Activated naive CD8-positive, alpha-beta T cell (primary cell): Measurements from ENCODE around the gene FCHSD2.
"Not testable (repeated sequence)": the region's sequence is repeated elsewhere in the genome, so short reads cannot be mapped to it uniquely, and the experiment has no call there.

ENCODE experiments used
- H3K27ac Mint-ChIP-seq: one replicate; pipeline ENCODE4 v1.8.0; 2021; ENCODE audit warnings: mixed read lengths
- H3K27me3 Mint-ChIP-seq: one replicate; pipeline ENCODE4 v1.8.0; 2021; ENCODE audit warnings: mixed read lengths
- H3K36me3 Mint-ChIP-seq: one replicate; pipeline ENCODE4 v1.8.0; 2021; ENCODE audit warnings: mixed read lengths
- H3K4me1 Mint-ChIP-seq: one replicate; pipeline ENCODE4 v1.8.0; 2021; ENCODE audit warnings: low read depth, mixed read lengths
- H3K4me3 Mint-ChIP-seq: one replicate; pipeline ENCODE4 v1.8.0; 2021; ENCODE audit warnings: mild to moderate bottlenecking, mixed read lengths
- H3K9me3 Mint-ChIP-seq: one replicate; pipeline ENCODE4 v1.8.0; 2021; ENCODE audit warnings: low read depth, mixed read lengths

FCHSD2 gene

DNA sequence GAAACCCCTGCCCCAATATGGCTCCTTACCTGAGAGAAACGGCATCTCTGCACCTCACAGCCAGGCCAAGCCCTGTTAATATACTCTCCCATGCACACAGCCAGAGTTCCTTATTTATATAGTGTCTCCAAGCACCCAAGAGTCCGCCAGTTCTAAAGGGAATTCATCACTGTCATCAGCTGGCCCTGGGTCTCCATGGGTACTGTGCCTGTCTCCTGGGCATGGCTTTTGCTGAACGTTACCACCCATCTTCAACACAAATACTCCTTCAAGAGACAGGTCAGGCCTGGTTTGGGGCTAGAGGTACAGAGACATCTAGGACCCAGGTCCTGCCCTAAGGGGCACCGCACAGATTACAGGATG lies 329.5 kb downstream of the FCHSD2 start:
- H3K4me1 Mint-ChIP-seq: peaks cover 36% of the 10 kb centered on the region
- H3K4me3 Mint-ChIP-seq: peak overlapping the region; percentile 100
- H3K27ac Mint-ChIP-seq: peak overlapping the region; percentile 99
- no peaks in the 10 kb centered on the region for H3K27me3 Mint-ChIP-seq
- no peaks in the 10 kb centered on the region for H3K9me3 Mint-ChIP-seq
- peaks cover 9% of the 10 kb centered on the region for H3K36me3 Mint-ChIP-seq

DNA sequence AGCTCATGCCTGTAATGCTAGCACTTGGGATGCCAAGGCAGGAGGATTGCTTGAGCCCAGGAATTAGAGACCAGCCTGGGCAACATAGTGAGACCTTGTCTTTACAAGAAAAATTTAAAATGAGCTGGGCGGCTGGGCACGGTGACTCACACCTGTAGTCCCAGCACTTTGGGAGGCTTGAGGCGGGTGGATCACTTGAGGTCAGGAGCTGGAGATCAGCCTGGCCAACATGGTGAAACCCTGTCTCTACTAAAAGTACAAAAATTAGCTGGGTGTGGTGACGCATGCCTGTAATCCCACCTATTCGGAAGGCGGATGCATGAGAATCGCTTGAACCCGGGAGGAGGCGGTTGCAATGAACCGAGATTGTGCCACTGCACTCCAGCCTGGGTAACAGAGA lies 330.4 kb downstream of the FCHSD2 start:
- not testable (repeated sequence) for H3K27me3 Mint-ChIP-seq, H3K36me3 Mint-ChIP-seq, H3K27ac Mint-ChIP-seq, H3K9me3 Mint-ChIP-seq
- Mint-ChIP-seq H3K4me1 (peaks cover 33% of the 10 kb centered on the region), H3K4me3 (peak overlapping the region; percentile 100)

DNA sequence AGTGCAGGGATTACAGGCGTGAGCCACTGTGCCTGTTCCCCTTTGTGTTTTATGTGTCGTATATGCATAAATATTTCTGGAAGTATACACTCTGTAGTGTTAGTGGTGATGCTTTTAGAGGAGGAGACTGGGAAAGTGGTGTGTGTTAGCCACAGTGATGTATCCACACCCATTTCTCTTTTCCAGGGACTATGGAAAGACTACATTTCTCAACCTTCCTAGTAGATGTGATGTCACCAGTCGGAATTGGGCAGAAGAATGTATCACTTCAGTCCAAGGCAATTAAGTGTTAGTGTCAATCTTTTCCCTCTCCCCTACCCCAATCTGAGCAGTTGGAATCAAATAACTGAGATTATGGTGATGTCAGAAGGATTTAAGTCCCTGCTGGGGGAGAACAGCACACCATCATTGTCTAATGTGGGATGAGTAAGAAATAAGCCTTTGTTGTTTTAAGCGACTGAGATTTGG lies 333.8 kb downstream of the FCHSD2 start:
- Mint-ChIP-seq H3K4me1 (peaks cover 18% of the 10 kb centered on the region), H3K27me3 (no peaks in the 10 kb centered on the region), H3K9me3 (no peaks in the 10 kb centered on the region), H3K36me3 (peaks cover 9% of the 10 kb centered on the region), H3K27ac (no peak overlapping the region), H3K4me3 (no peak overlapping the region)

DNA sequence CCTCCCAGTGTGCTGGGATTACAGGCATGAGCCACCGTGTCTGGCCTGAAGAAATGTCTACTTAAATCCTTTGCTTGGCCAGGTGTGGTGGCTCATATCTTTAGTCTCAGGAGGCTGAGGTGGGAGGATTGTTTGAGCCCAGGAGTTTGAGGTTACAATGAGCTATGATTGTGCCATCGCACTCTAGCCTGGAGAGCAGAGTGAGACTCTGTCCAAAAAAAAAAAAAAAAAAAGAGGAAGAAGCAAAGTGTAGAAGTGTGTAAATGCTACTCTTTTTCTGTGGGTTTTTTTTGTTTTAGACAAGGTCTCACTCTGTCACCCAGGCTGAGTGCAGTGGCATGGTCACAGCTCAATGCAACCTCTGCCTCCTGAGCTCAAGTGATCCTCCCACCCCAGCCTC lies 334.3 kb downstream of the FCHSD2 start:
- Mint-ChIP-seq H3K4me1 (peaks cover 13% of the 10 kb centered on the region), H3K9me3 (no peaks in the 10 kb centered on the region), H3K4me3 (no peak overlapping the region), H3K27me3 (no peaks in the 10 kb centered on the region), H3K27ac (no peak overlapping the region), H3K36me3 (peaks cover 5% of the 10 kb centered on the region)

DNA sequence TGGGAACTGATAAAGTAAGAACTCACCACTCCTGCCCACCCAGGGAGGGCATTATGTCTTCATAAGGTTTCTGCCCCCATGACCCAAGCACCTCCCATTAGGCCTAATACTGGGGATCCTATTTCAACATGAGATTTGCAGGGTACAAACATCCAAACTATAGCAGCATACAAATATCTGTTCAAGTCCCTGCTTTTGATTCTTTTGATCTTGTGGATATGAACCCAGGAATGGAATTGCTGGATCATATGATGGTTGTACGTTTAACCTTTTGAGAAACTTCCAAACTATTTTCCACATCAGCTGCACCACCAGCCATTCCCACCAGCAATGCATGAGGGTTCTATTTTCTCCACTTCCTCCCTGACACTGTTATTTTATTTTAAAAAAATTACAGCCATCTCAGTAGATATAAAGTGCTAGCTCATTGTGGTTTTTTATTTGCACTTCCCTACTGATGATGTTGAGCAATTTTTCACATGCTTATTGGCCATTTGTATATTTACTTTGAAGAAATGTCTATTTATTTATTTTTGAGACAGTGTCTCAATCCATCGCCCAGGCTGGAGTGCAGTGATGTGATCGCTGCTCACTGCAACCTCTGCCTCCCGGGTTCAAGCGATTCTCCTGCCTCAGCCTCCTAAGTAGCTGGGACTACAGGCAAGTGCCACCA lies 335.0 kb downstream of the FCHSD2 start:
- Mint-ChIP-seq H3K27me3 (no peaks in the 10 kb centered on the region), H3K36me3 (peaks cover 5% of the 10 kb centered on the region), H3K27ac (no peak overlapping the region), H3K4me1 (peaks cover 9% of the 10 kb centered on the region), H3K4me3 (no peak overlapping the region), H3K9me3 (no peaks in the 10 kb centered on the region)

DNA sequence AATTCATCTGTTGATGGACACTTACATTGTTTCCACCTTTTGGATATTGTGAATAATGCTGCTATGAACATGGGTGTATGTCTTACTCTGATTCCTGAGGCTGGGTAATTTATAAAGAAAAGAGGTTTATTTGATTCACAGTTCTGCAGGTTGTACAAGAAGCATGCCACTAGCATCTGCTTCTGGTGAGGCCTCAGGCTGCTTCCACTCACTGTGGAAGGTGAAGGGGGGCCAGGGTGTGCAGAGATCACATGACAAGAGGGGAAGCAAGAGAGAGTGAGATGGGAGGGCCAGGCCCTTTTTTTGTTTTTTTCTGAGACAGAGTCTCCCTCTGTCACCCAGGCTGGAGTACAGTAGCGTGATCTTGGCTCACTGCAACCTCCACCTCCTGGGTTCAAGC lies 335.7 kb downstream of the FCHSD2 start:
- H3K9me3 Mint-ChIP-seq, H3K27ac Mint-ChIP-seq, H3K4me3 Mint-ChIP-seq, H3K36me3 Mint-ChIP-seq, H3K4me1 Mint-ChIP-seq, H3K27me3 Mint-ChIP-seq: not testable (repeated sequence)

DNA sequence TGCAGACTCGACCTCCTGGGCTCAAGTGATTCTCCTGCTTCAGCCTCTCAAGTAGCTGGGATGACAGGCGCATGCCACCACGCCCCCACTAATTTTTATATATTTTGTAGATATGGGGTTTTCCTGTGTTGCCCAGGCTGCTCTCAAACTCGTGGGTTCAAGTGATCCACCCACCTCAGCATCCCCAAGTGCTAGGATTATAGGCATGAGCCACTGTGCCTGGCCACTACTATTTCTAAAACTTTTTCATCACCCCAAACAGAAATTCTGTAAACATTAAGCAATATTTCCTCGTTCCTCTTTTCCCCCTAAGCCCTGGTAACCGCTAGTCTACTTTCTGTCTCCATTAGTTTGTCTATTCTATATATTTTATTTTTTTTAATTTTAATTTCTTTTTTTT lies 336.9 kb downstream of the FCHSD2 start:
- Mint-ChIP-seq H3K9me3 (no peaks in the 10 kb centered on the region), H3K4me3 (no peak overlapping the region), H3K36me3 (peaks cover 2% of the 10 kb centered on the region), H3K27ac (no peak overlapping the region), H3K4me1 (no peaks in the 10 kb centered on the region), H3K27me3 (no peaks in the 10 kb centered on the region)

DNA sequence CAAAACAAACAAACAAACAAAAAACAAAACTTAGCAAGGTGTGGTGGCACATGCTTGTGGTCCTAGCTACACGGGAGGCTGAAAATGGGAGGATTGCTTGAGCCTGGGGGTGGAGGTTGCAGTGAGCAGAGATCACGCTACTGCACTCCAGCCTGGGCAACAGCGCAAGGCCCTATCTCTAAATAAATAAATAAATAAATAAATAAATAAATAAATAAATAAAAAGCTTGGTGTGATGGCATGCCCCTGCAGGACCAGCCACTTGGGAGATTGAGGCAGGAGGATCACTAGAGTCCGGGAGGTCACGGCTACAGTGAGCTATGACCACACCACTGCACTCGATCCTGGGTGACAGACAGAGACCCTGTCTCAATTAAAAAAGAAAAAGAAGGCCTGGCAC lies 339.3 kb downstream of the FCHSD2 start:
- Mint-ChIP-seq H3K4me3 (no peak overlapping the region), H3K27ac (no peak overlapping the region), H3K27me3 (no peaks in the 10 kb centered on the region), H3K9me3 (no peaks in the 10 kb centered on the region), H3K4me1 (no peaks in the 10 kb centered on the region), H3K36me3 (no peaks in the 10 kb centered on the region)

DNA sequence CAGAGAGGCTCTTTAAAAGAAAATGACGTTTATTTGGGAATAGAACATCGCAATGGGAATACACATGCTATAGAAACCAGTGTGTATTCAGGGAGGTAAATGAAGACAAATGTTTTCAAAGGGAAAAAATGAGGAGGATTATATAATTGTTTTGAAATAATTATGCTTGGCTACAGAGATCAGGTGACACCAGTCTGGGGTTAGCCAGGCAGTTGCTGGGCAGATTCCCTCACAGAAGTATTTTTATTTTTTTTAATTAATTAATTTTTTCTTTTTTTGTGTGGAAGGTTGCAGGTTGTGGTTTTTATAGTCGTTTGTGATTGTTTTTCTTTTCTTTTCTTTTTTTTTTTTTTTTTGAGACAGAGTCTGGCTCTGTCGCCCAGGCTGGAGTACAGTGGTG lies 342.7 kb downstream of the FCHSD2 start:
- H3K27ac Mint-ChIP-seq: no peak overlapping the region
- peaks cover 5% of the 10 kb centered on the region for H3K4me1 Mint-ChIP-seq
- no peaks in the 10 kb centered on the region for H3K36me3 Mint-ChIP-seq
- no peak overlapping the region for H3K4me3 Mint-ChIP-seq
- H3K9me3 Mint-ChIP-seq: no peaks in the 10 kb centered on the region
- H3K27me3 Mint-ChIP-seq: no peaks in the 10 kb centered on the region

DNA sequence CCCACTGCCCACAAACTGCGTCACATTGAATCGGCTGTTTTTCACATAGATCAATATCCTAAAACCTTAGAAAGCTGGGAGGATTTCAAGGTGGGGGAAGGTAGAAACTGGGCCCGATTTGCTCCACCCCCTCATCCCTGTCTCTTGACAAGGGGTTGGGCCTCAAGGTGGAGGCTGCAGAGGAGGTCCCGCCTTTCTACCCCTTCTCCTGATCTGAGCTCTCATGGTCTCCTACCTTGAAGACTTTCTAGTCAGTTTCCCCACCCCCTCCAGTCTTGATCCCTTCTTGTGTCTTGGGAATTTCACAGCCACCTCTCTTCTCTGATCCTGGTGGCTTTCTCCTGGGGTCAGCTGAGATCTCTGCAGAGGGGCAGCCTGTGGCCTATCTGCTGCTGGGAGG lies 343.8 kb downstream of the FCHSD2 start:
- no peak overlapping the region for H3K4me3 Mint-ChIP-seq
- H3K27me3 Mint-ChIP-seq: no peaks in the 10 kb centered on the region
- no peak overlapping the region for H3K27ac Mint-ChIP-seq
- peaks cover 12% of the 10 kb centered on the region for H3K4me1 Mint-ChIP-seq
- no peaks in the 10 kb centered on the region for H3K36me3 Mint-ChIP-seq
- no peaks in the 10 kb centered on the region for H3K9me3 Mint-ChIP-seq

DNA sequence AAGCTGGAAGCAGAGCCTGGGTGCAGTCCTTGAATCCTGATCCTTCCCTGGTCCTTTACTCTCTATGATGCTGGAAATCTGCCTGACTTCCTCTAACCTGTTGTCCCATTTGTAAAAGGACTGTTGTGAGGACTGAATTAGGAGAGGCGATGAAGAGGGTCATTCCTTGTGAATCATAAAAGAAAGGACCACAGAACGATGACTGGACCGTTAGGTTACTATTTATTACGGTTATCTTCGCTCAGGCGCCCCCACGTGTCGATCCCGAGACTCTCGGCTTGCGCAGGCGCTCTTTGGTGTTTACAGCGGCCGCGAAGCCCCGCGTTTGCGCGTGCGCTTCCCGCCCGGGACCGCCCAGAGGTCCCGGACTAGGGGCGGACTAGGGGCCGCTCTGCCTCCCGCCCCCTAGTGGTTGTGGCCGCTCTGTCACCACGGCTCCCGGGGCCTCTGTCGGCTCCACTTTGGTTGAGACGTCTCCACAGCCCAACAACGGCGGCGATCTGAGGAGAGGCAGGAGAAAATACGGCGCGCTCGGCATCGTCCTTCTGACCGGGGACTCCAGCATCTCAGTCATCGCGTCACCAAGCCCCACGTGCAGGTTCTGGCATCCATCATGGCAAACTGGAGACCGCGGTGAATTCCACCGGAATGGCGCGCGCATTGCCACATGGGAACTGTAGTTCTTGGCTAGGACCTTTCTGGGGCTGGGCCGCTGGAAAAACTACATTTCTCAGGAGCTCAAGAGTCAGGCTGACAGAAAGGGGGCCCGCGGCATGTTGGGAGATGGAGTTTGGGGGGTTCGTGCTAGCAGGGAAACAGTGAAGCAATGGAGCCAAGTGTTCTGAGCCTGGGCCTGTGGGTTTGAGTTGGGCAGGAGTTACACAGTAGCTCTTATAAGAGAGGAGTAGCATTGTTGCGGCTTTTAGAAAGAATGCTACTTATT lies 348.4 kb downstream of the FCHSD2 start, which contains the start of gene STARD10:
STARD10 (minus strand) TSS at position 623 of the 943 bp plus-strand sequence. CDS start 12,866 bp downstream, outside the sequence.
- H3K4me3 Mint-ChIP-seq: peak within 1 kb of the TSS; percentile 98
- no peaks in the 10 kb centered on the region for H3K9me3 Mint-ChIP-seq
- peaks cover 28% of the 10 kb centered on the region for H3K4me1 Mint-ChIP-seq
- H3K27ac Mint-ChIP-seq: peak within 1 kb of the TSS; percentile 100
- H3K27me3 Mint-ChIP-seq: no peaks in the 10 kb centered on the region
- no peaks in the 10 kb centered on the region for H3K36me3 Mint-ChIP-seq

DNA sequence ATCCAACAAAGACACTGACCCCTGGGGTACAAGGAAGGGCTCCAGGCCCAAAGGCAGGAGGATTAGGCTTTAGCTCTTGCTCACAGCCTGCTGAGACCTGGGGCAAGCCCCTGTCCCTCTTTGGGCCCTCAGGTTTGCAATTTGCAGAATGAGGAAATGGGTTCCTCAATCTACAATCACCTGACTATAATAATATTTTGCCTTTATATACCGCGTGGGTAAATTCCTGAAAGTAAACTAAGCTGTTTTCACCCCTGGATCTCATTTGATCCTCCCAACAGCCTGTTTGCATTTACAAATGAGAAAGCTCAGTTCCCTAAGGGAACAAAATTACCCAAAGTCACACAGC lies 349.1 kb downstream of the FCHSD2 start:
- Mint-ChIP-seq H3K4me3 (peak overlapping the region; percentile 98), H3K36me3 (no peaks in the 10 kb centered on the region), H3K9me3 (no peaks in the 10 kb centered on the region), H3K27ac (peak overlapping the region; percentile 100), H3K27me3 (no peaks in the 10 kb centered on the region), H3K4me1 (peaks cover 31% of the 10 kb centered on the region)

DNA sequence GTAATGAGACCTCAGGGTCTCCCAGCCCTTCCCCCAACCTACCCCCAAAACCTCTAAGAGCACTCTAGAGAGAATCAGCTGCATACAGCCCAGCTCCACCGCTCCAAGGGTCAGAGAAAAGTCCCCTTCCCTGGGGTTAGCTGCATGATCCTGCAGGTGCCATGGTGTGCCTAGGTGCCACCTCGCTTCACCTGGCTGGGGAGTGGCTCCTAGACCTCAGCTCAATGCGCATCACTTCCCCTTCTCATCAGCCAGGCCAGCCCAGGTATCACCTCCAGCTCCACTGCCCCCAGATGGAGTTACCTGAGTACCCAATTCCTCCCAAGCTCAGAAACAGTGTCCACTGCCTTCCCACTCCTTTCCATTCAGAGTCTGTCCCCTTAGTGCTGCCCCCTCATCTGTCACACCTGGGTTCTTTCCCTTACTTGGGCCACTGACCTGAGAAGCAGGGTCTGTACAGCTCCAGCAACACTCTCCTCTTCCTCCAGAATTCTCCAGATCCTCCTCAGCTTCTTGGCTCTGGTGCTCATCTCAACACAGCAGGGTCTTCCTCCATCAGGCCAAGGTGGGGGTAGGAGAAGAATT lies 349.6 kb downstream of the FCHSD2 start:
- Mint-ChIP-seq H3K27me3 (no peaks in the 10 kb centered on the region), H3K36me3 (no peaks in the 10 kb centered on the region), H3K9me3 (no peaks in the 10 kb centered on the region), H3K27ac (peak overlapping the region; percentile 100), H3K4me3 (peak overlapping the region; percentile 98), H3K4me1 (peaks cover 34% of the 10 kb centered on the region)

DNA sequence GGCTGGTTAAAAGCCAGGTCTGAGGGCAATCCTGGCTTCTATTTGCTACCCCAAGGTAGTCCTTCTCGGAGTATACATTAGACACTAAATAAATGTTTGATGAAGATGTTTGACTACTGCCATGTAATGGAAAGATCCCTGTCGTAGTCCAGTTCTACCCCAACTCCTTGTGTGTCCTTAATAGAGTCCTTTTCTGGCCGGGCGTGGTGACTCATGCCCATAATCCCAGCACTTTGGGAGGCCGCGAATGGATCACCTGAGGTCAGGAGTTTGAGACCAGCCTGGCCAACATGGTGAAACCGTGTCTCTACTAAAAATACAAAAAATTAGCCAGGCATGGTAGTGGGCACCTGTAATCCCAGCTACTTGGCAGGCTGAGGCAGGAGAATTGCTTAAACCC lies 350.9 kb downstream of the FCHSD2 start:
- not testable (repeated sequence) for H3K4me3 Mint-ChIP-seq, H3K27ac Mint-ChIP-seq, H3K9me3 Mint-ChIP-seq, H3K36me3 Mint-ChIP-seq, H3K27me3 Mint-ChIP-seq
- H3K4me1 Mint-ChIP-seq: peaks cover 34% of the 10 kb centered on the region

DNA sequence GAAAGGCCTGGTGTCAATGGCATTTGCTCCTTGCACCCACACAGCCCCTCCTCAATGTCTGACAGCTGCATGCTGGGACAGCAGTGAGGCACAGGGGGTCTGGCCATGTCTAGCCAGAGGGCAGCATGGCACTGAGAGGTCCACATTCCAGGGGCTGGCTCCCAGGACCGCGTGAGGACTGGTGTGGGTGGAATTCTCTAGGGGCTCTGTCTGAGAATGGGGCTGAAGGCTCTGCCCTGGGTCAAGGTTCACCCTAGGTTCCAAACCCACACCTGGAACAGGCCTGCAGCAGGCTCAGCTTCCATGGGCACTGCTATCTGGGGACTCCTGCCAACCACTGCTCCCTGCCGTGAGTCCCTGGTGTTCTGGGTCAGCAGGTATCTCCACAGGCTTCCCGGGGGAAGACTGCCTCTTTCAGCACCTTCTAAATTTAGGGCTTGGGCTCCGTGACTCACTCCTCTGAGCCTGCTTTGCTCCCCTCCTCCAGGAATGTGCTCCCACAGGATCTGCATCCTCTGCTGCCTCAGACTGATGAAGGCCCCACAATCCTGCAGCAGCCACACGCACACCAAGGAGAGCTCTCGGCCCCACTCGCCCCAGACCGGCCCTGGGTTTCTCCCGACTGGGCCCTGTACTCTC lies 352.5 kb downstream of the FCHSD2 start:
- Mint-ChIP-seq H3K4me1 (peaks cover 31% of the 10 kb centered on the region), H3K27me3 (no peaks in the 10 kb centered on the region), H3K36me3 (no peaks in the 10 kb centered on the region), H3K9me3 (no peaks in the 10 kb centered on the region), H3K4me3 (no peak overlapping the region), H3K27ac (no peak overlapping the region)
